GM13977 (cell line): ENCODE results near the gene MRPS12.

Experiments used
- DNase-seq: peaks from one replicate; pipeline ENCODE4 v3.0.0; 2012; ENCODE audit warnings: low spot score
- in situ Hi-C: fragments of 300-500 bp; cut with MboI; formaldehyde crosslinking; loops from one replicate; pipeline ENCODE4 v1.12.0; 2022; ENCODE audit warnings: low sequenced_read_pairs, low pct_unique_long_range_greater_than_20kb, mixed read lengths, inconsistent platforms; ENCODE audit not compliant: unreplicated experiment
- TF ChIP-seq, protein P1 (sequence below): IDR thresholded peaks from 2 replicates; pipeline ENCODE4 v1.5.1; 2012; ENCODE audit warnings: mild to moderate bottlenecking, control low read depth; ENCODE audit not compliant: insufficient read depth; ENCODE audit errors: extremely low read depth, missing control alignments

Gene MRPS12

GRCh38 chr19:38920602-38921419, 9.9 kb upstream of the MRPS12 start:
- in situ Hi-C loops: loop anchor here (25.0 kb wide), 1 partner anchor 184 kb away; the partner anchor contains the start of gene CAPN12
- DNase-seq: no peak
- TF ChIP-seq, protein P1, sequence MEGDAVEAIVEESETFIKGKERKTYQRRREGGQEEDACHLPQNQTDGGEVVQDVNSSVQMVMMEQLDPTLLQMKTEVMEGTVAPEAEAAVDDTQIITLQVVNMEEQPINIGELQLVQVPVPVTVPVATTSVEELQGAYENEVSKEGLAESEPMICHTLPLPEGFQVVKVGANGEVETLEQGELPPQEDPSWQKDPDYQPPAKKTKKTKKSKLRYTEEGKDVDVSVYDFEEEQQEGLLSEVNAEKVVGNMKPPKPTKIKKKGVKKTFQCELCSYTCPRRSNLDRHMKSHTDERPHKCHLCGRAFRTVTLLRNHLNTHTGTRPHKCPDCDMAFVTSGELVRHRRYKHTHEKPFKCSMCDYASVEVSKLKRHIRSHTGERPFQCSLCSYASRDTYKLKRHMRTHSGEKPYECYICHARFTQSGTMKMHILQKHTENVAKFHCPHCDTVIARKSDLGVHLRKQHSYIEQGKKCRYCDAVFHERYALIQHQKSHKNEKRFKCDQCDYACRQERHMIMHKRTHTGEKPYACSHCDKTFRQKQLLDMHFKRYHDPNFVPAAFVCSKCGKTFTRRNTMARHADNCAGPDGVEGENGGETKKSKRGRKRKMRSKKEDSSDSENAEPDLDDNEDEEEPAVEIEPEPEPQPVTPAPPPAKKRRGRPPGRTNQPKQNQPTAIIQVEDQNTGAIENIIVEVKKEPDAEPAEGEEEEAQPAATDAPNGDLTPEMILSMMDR: no peak

DNA sequence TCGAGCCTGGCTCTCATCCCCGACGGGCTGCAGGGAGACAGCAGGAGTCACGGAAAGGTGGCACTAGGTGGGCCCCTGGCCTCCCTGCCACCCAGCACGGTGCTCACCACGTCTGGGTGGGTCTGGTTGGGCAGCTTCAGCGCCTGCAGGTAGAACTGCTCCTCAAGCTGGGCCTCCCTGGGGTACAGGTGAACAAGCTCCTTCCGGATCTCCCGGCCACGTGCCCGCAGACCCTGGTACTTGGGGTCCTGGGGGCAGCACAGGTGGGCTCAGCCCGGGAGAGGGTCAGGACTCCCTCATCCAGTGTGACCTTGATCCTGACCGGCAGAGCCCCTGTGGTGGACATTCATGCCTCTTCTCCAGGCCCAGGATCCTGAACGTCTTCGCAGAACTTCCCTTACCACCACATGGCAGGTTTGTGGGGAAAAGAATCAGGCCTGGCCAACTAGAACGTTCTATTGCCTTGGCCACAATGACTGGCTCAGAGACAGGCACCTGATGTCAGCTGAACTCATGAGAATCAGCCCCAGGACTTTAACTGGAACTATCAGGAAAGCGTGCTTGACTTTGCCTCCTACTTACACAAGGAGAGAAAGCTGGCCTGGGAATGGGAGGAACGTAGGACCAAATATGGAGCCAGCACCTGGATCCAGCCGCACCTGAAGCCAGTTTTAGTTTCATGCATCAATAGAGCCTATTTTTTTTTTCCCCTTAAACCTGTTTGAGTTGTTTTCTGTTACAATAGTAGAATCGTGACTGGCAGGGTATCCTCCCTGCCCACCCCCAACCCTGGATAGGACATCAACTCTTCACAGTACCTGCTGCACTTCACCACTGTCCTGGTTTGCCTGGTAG, 9.1 kb upstream of the MRPS12 start:
- no peak for DNase-seq
- in situ Hi-C loops: loop anchor here (25.0 kb wide), 1 partner anchor 184 kb away; the partner anchor contains the start of gene CAPN12
- TF ChIP-seq, protein P1: no peak

GRCh38 chr19:38922482-38922881, 8.3 kb upstream of the MRPS12 start:
- DNase-seq: no peak
- in situ Hi-C loops: loop anchor here (25.0 kb wide), 1 partner anchor 185 kb away; the partner anchor contains the start of gene CAPN12
- TF ChIP-seq, protein P1: no peak

GRCh38 chr19:38924388-38924787, 6.4 kb upstream of the MRPS12 start:
- in situ Hi-C loops: loop anchor here (25.0 kb wide), 1 partner anchor 187 kb away; the partner anchor contains the start of gene CAPN12
- no peak for DNase-seq
- TF ChIP-seq, protein P1: no peak

- in situ Hi-C loops: loop anchor here (25.0 kb wide), 1 partner anchor 516 kb away; the partner anchor contains the start of gene FAM98C
- TF ChIP-seq, protein P1: no peak
- no peak for DNase-seq
Measured at GRCh38 chr19:38928391-38929001, 2.2 kb upstream of the MRPS12 start.
